Liver (tissue), 9 donors: ENCODE data around the gene GMFB. TPM values are rescaled to one million over a fixed set of nuclear protein-coding genes. Genes with fewer than 3 reads are reported as not detected.

ENCODE experiments used
- DNase-seq: peaks from one replicate; pipeline ENCODE4 v3.0.0-alpha.2; 2017; ENCODE audit warnings: low spot score
- H3K27ac ChIP-seq, 2 donors: one replicate each; pipeline ENCODE4 v1.7.0; 2013; ENCODE audit warnings: inconsistent platforms in 2 of 2, low read length in 2 of 2, control low read depth in 1 of 2, low read depth in 1 of 2, mild to moderate bottlenecking in 1 of 2
- H3K27me3 ChIP-seq, 4 donors: one replicate each; pipeline versions ENCODE4 v1.6.1 to v1.7.0; 2013; ENCODE audit warnings: low read length in 3 of 4, inconsistent platforms in 1 of 4, mild to moderate bottlenecking in 1 of 4, moderate library complexity in 1 of 4; ENCODE audit not compliant: control insufficient read depth in 4 of 4, insufficient read depth in 4 of 4
- H3K36me3 ChIP-seq, 4 donors: one replicate each; pipeline versions ENCODE4 v1.6.1 to v1.7.0; 2013; ENCODE audit warnings: low read length in 3 of 4, mild to moderate bottlenecking in 3 of 4, low read depth in 1 of 4, moderate library complexity in 1 of 4; ENCODE audit not compliant: control insufficient read depth in 4 of 4, insufficient read depth in 3 of 4
- H3K4me1 ChIP-seq, 4 donors: one replicate each; pipeline versions ENCODE4 v1.6.1 to v1.7.0; 2013; ENCODE audit warnings: low read length in 3 of 4, mild to moderate bottlenecking in 3 of 4, moderate library complexity in 1 of 4; ENCODE audit not compliant: control insufficient read depth in 4 of 4, insufficient read depth in 4 of 4
- H3K4me3 ChIP-seq, 3 donors: one replicate each; pipeline versions ENCODE4 v1.6.1 to v1.7.0; 2013; ENCODE audit warnings: low read length in 3 of 3, control low read depth in 1 of 3, low read depth in 1 of 3, mild to moderate bottlenecking in 1 of 3
- H3K9ac ChIP-seq, 2 donors: one replicate each; pipeline ENCODE4 v1.7.0; 2013; ENCODE audit warnings: low read length in 2 of 2, mild to moderate bottlenecking in 2 of 2, moderate library complexity in 2 of 2, control low read depth in 1 of 2, low read depth in 1 of 2
- H3K9me3 ChIP-seq, 4 donors: one replicate each; pipeline versions ENCODE4 v1.6.1 to v1.7.0; 2013; ENCODE audit warnings: low read length in 3 of 4; ENCODE audit not compliant: control insufficient read depth in 4 of 4
- ATF3 ChIP-seq: IDR thresholded peaks from 2 replicates; pipeline ENCODE4 v1.6.1; 2016; ENCODE audit warnings: antibody characterized with exemption
- EGR1 ChIP-seq, 2 donors: IDR thresholded peaks; 2 replicates each; pipeline ENCODE4 v1.6.1; 2016 to 2018; ENCODE audit warnings: antibody characterized with exemption in 2 of 2, low read depth in 2 of 2
- FOXA2 ChIP-seq: IDR thresholded peaks from 2 replicates; pipeline ENCODE4 v1.6.1; 2016; ENCODE audit warnings: antibody characterized with exemption
- HNF4A ChIP-seq, 2 donors: conservative IDR thresholded peaks; 2 replicates each; pipeline ENCODE4 v1.6.1; 2016; ENCODE audit warnings: antibody characterized with exemption in 2 of 2, mild to moderate bottlenecking in 2 of 2
- HNF4G ChIP-seq: IDR thresholded peaks from 2 replicates; pipeline ENCODE4 v1.6.1; 2016; ENCODE audit warnings: antibody characterized with exemption
- JUND ChIP-seq, 2 donors: IDR thresholded peaks; 2 replicates each; pipeline ENCODE4 v1.6.1; 2016; ENCODE audit warnings: antibody characterized with exemption in 2 of 2
- NR2F2 ChIP-seq: IDR thresholded peaks from 2 replicates; pipeline ENCODE4 v1.6.1; 2016; ENCODE audit warnings: antibody characterized with exemption
- RAD21 ChIP-seq, 2 donors: IDR thresholded peaks; 2 replicates each; pipeline ENCODE4 v1.6.1; 2016; ENCODE audit warnings: antibody characterized with exemption in 2 of 2, mild to moderate bottlenecking in 2 of 2
- RXRA ChIP-seq, 2 donors: IDR thresholded peaks; 2 replicates each; pipeline ENCODE4 v1.6.1; 2017 to 2018; ENCODE audit warnings: antibody characterized with exemption in 2 of 2, mild to moderate bottlenecking in 1 of 2
- TAF1 ChIP-seq: conservative IDR thresholded peaks from 2 replicates; pipeline ENCODE4 v1.6.1; 2016; ENCODE audit warnings: antibody characterized with exemption, mild to moderate bottlenecking
- ZBTB33 ChIP-seq: IDR thresholded peaks from 2 replicates; pipeline ENCODE4 v1.6.1; 2016; ENCODE audit warnings: antibody characterized with exemption
- WGBS: extraction: QIAGEN DNeasy Blood & Tissue Kit; methylation state at CpG from one replicate; pipeline ENCODE4 v1.1.7; 2013; 5-methylcytosine and 5-hydroxymethylcytosine counted together
- polyA plus RNA-seq, 2 donors: library from polyadenylated mRNA; stranded (reverse) in 1 of 2; unstranded in 1 of 2; fragments of 200-250 nt in 1 of 2; fragments of >200 nt in 1 of 2; fragmentation: Nextera tagmentation in 1 of 2; extraction: Ambion mirVana in 1 of 2; gene quantifications; one replicate each; pipeline versions ENCODE4 v1.2.1 to v1.2.3, GENCODE V29; 2013 to 2015
- total RNA-seq, 2 donors: library from RNA; depleted of rRNA; stranded (reverse); fragments of >200 nt; gene quantifications; one replicate each; pipeline ENCODE4 v1.2.3, GENCODE V29; 2014
- TF ChIP-seq, protein P1 (sequence below): IDR thresholded peaks from 2 replicates; pipeline ENCODE4 v1.6.1; 2016; ENCODE audit warnings: antibody characterized with exemption
- TF ChIP-seq, protein P2 (sequence below): IDR thresholded peaks from 2 replicates; pipeline ENCODE4 v1.6.1; 2016; ENCODE audit warnings: antibody characterized with exemption, mild to moderate bottlenecking
- TF ChIP-seq, protein P3 (sequence below): fragments of 150-350 bp; IDR thresholded peaks from 2 replicates; pipeline ENCODE4 v1.5.1; 2017; ENCODE audit warnings: improper control_type of control experiment, low read depth, low read length; ENCODE audit not compliant: missing input control
- donor health status: healthy.
- donor health status: healthy.
- donor health status: healthy.
- donor health status: healthy.
- donor health status: healthy.

Gene GMFB
- total and polyA plus RNA-seq, 4 donors = 13.3 to 26.3 (median 20.6) TPM

GRCh38 chr14:54467280-54467679, 21.5 kb downstream of the GMFB start:
- Histone ChIP-seq H3K27ac (no peak overlapping the region), H3K27me3 (peaks cover 0 to 4% (median 0%) of the 10 kb centered on the region in 4 donors), H3K36me3 (no peaks in the 10 kb centered on the region), H3K4me1 (peaks cover 0 to 5% (median 0%) of the 10 kb centered on the region in 4 donors), H3K4me3 (no peak overlapping the region), H3K9ac (no peak overlapping the region), H3K9me3 (peaks cover 0 to 12% (median 3%) of the 10 kb centered on the region in 4 donors)
- DNase-seq = no peak
- TF ChIP-seq, protein P1, sequence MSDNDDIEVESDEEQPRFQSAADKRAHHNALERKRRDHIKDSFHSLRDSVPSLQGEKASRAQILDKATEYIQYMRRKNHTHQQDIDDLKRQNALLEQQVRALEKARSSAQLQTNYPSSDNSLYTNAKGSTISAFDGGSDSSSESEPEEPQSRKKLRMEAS = no peak
- TF ChIP-seq ATF3 = no peak
- no peak for TF ChIP-seq RAD21 (IDR thresholded peaks at IDR 0.05)
- TF ChIP-seq JUND (IDR thresholded peaks at IDR 0.05) = no peak
- no peak for TF ChIP-seq TAF1
- TF ChIP-seq HNF4A (conservative IDR thresholded peaks at IDR 0.05) = no peak
- TF ChIP-seq, protein P2, sequence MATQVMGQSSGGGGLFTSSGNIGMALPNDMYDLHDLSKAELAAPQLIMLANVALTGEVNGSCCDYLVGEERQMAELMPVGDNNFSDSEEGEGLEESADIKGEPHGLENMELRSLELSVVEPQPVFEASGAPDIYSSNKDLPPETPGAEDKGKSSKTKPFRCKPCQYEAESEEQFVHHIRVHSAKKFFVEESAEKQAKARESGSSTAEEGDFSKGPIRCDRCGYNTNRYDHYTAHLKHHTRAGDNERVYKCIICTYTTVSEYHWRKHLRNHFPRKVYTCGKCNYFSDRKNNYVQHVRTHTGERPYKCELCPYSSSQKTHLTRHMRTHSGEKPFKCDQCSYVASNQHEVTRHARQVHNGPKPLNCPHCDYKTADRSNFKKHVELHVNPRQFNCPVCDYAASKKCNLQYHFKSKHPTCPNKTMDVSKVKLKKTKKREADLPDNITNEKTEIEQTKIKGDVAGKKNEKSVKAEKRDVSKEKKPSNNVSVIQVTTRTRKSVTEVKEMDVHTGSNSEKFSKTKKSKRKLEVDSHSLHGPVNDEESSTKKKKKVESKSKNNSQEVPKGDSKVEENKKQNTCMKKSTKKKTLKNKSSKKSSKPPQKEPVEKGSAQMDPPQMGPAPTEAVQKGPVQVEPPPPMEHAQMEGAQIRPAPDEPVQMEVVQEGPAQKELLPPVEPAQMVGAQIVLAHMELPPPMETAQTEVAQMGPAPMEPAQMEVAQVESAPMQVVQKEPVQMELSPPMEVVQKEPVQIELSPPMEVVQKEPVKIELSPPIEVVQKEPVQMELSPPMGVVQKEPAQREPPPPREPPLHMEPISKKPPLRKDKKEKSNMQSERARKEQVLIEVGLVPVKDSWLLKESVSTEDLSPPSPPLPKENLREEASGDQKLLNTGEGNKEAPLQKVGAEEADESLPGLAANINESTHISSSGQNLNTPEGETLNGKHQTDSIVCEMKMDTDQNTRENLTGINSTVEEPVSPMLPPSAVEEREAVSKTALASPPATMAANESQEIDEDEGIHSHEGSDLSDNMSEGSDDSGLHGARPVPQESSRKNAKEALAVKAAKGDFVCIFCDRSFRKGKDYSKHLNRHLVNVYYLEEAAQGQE = no peak
- TF ChIP-seq EGR1 (IDR thresholded peaks at IDR 0.05; ENCODE audit: low read depth in 2 of 2) = no peak
- no peak for TF ChIP-seq ZBTB33
- no peak for TF ChIP-seq HNF4G
- TF ChIP-seq FOXA2 = no peak
- no peak for TF ChIP-seq RXRA (IDR thresholded peaks at IDR 0.05)
- TF ChIP-seq NR2F2 = no peak

DNA sequence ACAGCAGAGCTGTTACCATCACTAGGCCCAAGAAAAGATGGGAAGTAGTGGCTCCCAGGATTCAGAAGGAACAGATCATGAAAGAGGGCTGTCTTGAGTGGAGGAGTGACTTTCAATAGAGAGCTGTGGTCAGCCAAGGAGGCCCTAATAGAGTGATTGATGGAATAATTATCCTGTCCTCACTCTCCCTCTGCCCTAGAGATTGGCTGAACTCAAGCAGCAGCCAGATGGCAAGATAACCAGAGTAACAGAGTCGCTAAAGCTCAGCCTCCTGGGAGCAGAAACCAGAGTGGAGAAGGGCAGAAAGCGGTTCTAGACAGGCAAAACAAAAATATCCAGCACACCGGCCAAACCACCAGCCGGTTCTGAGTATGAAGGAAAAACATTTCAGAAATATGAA, 23.1 kb downstream of the GMFB start:
- WGBS = 90% methylated on average over 4 of the region's 4 CpGs
- H3K9me3 ChIP-seq = peaks cover 0 to 12% (median 3%) of the 10 kb centered on the region in 4 donors
- DNase-seq = no peak
- H3K4me3 ChIP-seq = no peak overlapping the region
- no peak overlapping the region for H3K27ac ChIP-seq
- TF ChIP-seq, protein P3, sequence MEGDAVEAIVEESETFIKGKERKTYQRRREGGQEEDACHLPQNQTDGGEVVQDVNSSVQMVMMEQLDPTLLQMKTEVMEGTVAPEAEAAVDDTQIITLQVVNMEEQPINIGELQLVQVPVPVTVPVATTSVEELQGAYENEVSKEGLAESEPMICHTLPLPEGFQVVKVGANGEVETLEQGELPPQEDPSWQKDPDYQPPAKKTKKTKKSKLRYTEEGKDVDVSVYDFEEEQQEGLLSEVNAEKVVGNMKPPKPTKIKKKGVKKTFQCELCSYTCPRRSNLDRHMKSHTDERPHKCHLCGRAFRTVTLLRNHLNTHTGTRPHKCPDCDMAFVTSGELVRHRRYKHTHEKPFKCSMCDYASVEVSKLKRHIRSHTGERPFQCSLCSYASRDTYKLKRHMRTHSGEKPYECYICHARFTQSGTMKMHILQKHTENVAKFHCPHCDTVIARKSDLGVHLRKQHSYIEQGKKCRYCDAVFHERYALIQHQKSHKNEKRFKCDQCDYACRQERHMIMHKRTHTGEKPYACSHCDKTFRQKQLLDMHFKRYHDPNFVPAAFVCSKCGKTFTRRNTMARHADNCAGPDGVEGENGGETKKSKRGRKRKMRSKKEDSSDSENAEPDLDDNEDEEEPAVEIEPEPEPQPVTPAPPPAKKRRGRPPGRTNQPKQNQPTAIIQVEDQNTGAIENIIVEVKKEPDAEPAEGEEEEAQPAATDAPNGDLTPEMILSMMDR = no peak
- TF ChIP-seq HNF4G = no peak
- H3K36me3 ChIP-seq = no peaks in the 10 kb centered on the region
- H3K4me1 ChIP-seq = no peaks in the 10 kb centered on the region
- peaks cover 0 to 7% (median 0%) of the 10 kb centered on the region in 4 donors for H3K27me3 ChIP-seq
- H3K9ac ChIP-seq = no peak overlapping the region
